ENCODE measurements around the gene HOXA13. TPM values are rescaled to one million over a fixed set of nuclear protein-coding genes. Genes with fewer than 3 reads are reported as not detected.

The HOXA13 gene
- total RNA-seq, 1 donor from 2014 or later = not detected

- Mint-ChIP-seq H3K4me1 (ENCODE audit: low read depth) (peaks cover 20% of the 10 kb centered on the region), H3K36me3 (ENCODE audit: low read depth) (peaks cover 3% of the 10 kb centered on the region), H3K4me3 (ENCODE audit: unreplicated experiment) (peak overlapping the region; percentile 64), H3K27ac (ENCODE audit: unreplicated experiment) (no peak overlapping the region), H3K27me3 (ENCODE audit: low read depth) (peaks cover 87% of the 10 kb centered on the region), H3K9me3 (ENCODE audit: low read depth) (peaks cover 1% of the 10 kb centered on the region)
- DNase-seq (ENCODE audit: low spot score) = no peak
- no peak for TF ChIP-seq CTCF (IDR thresholded peaks at IDR 0.05)
Measured at GRCh38 chr7:27151341-27151930, 48.5 kb downstream of the HOXA13 start.

GRCh38 chr7:27150568-27151340 lies 49.1 kb downstream of the HOXA13 start:
- TF ChIP-seq CTCF (IDR thresholded peaks at IDR 0.05) = peak; percentile 89
- Mint-ChIP-seq H3K36me3 (ENCODE audit: low read depth) (peaks cover 5% of the 10 kb centered on the region), H3K27ac (ENCODE audit: unreplicated experiment) (no peak overlapping the region), H3K4me1 (ENCODE audit: low read depth) (peaks cover 18% of the 10 kb centered on the region), H3K4me3 (ENCODE audit: unreplicated experiment) (peak overlapping the region; percentile 64), H3K9me3 (ENCODE audit: low read depth) (peaks cover 2% of the 10 kb centered on the region), H3K27me3 (ENCODE audit: low read depth) (peaks cover 90% of the 10 kb centered on the region)
- peak; percentile 74 for DNase-seq (ENCODE audit: low spot score)

GRCh38 chr7:27149842-27150567 lies 49.9 kb downstream of the HOXA13 start:
- Mint-ChIP-seq H3K27ac (ENCODE audit: unreplicated experiment) (no peak overlapping the region), H3K4me3 (ENCODE audit: unreplicated experiment) (peak overlapping the region; percentile 64), H3K27me3 (ENCODE audit: low read depth) (peaks cover 90% of the 10 kb centered on the region), H3K9me3 (ENCODE audit: low read depth) (peaks cover 2% of the 10 kb centered on the region), H3K4me1 (ENCODE audit: low read depth) (peaks cover 15% of the 10 kb centered on the region), H3K36me3 (ENCODE audit: low read depth) (peaks cover 5% of the 10 kb centered on the region)
- DNase-seq (ENCODE audit: low spot score) = no peak
- TF ChIP-seq CTCF (IDR thresholded peaks at IDR 0.05) = no peak

GRCh38 chr7:27148756-27149641 lies 50.9 kb downstream of the HOXA13 start:
- Mint-ChIP-seq H3K27ac (ENCODE audit: unreplicated experiment) (no peak overlapping the region), H3K27me3 (ENCODE audit: low read depth) (peaks cover 89% of the 10 kb centered on the region), H3K4me1 (ENCODE audit: low read depth) (peaks cover 11% of the 10 kb centered on the region), H3K4me3 (ENCODE audit: unreplicated experiment) (no peak overlapping the region), H3K9me3 (ENCODE audit: low read depth) (peaks cover 2% of the 10 kb centered on the region), H3K36me3 (ENCODE audit: low read depth) (peaks cover 2% of the 10 kb centered on the region)
- no peak for DNase-seq (ENCODE audit: low spot score)
- TF ChIP-seq CTCF (IDR thresholded peaks at IDR 0.05) = no peak
